Endothelial cell of umbilical vein (primary cell): ENCODE measurements around the gene RNF130. TPM values are rescaled to one million over a fixed set of nuclear protein-coding genes. Genes with fewer than 3 reads are reported as not detected.

Experiments
- BruUV-seq: library from RNA; stranded (reverse); fragments of 400-500 nt; replicated peaks from 2 replicates; lab custom pipeline; 2021; lab: Mats Ljungman, UMichigan
- CTCF ChIA-PET: fragments of 300-600, 350-600 bp; sonication (Branson Sonifier 250); formaldehyde crosslinking; loops from one replicate; lab custom pipeline; 2021; ENCODE audit warnings: antibody characterized with exemption, inconsistent platforms; lab: Charles Lee
- POLR2A ChIA-PET: fragments of 300-600, 350-600 bp; sonication (Branson Sonifier 250); formaldehyde crosslinking; loops from one replicate; lab custom pipeline; 2021; ENCODE audit warnings: antibody characterized with exemption, inconsistent platforms; lab: Charles Lee
- DNase-seq: peaks from one replicate; pipeline ENCODE4 v3.0.0-alpha.2; 2011; ENCODE audit warnings: low read depth, low spot score
- FAIRE-seq: peaks from 2 replicates; lab custom pipeline; 2011; peaks lifted over from hg19 to GRCh38; lab: Jason Lieb, UNC
- H2AFZ ChIP-seq: 2 replicates; pipeline ENCODE4 v1.6.0; 2012; ENCODE audit warnings: low read depth, low read length, control low read depth, inconsistent platforms
- H3K27ac ChIP-seq: 2 replicates; pipeline ENCODE4 v1.5.1; 2011; ENCODE audit warnings: low read depth, mild to moderate bottlenecking, control low read depth, low read length, moderate library complexity; ENCODE audit not compliant: insufficient read depth
- H3K27me3 ChIP-seq, 2 experiments: 2 replicates each; pipeline versions ENCODE4 v1.6.0 to v1.6.1; 2011; ENCODE audit warnings: low read length in 2 of 2, mixed read lengths in 1 of 2; ENCODE audit not compliant: control insufficient read depth in 2 of 2, insufficient read depth in 2 of 2
- H3K36me3 ChIP-seq, 2 experiments: 2 replicates in 1 of 2; 3 replicates in 1 of 2; pipeline ENCODE4 v1.5.1; 2011; ENCODE audit warnings: low read length in 2 of 2, mild to moderate bottlenecking in 1 of 2, moderate library complexity in 1 of 2; ENCODE audit not compliant: control insufficient read depth in 2 of 2, insufficient read depth in 2 of 2; ENCODE audit errors: extremely low read depth in 1 of 2
- H3K4me1 ChIP-seq: 3 replicates; pipeline ENCODE4 v1.5.1; 2011; ENCODE audit warnings: mild to moderate bottlenecking, low read length; ENCODE audit not compliant: control insufficient read depth, insufficient read depth; ENCODE audit errors: extremely low read depth
- H3K4me2 ChIP-seq: 2 replicates; pipeline ENCODE4 v1.6.1; 2011; ENCODE audit warnings: low read length, control low read depth, mixed read lengths; ENCODE audit not compliant: insufficient read depth
- H3K4me3 ChIP-seq, 3 experiments: fragments of 200-600 bp in 1 of 3; sonication (generic), shearing (Covaris generic) in 1 of 3; replicated peaks in 1 of 3; 2 replicates each; pipeline ENCODE4 v1.5.1; 2011 to 2016; ENCODE audit warnings: control low read depth in 3 of 3, low read length in 3 of 3, mild to moderate bottlenecking in 2 of 3, inconsistent platforms in 1 of 3, low read depth in 1 of 3, moderate library complexity in 1 of 3; ENCODE audit not compliant: insufficient read depth in 1 of 3
- H3K79me2 ChIP-seq: 2 replicates; pipeline ENCODE4 v1.6.0; 2012; ENCODE audit warnings: low read length, inconsistent platforms; ENCODE audit not compliant: control insufficient read depth, insufficient read depth
- H3K9ac ChIP-seq: replicated peaks from 2 replicates; pipeline ENCODE3; 2011; ENCODE audit warnings: low read length, control low read depth; ENCODE audit not compliant: insufficient read depth; ENCODE audit errors: extremely low read depth
- H3K9me1 ChIP-seq: replicated peaks from 3 replicates; pipeline ENCODE4 v1.6.0; 2011; ENCODE audit warnings: mild to moderate bottlenecking, low read length; ENCODE audit not compliant: control insufficient read depth, insufficient read depth; ENCODE audit errors: extremely low read depth
- H3K9me3 ChIP-seq: replicated peaks from 2 replicates; pipeline ENCODE4 v1.5.1; 2012; ENCODE audit warnings: low read length, inconsistent platforms; ENCODE audit not compliant: control insufficient read depth, insufficient read depth
- H4K20me1 ChIP-seq: replicated peaks from 2 replicates; pipeline ENCODE3; 2011; ENCODE audit warnings: mild to moderate bottlenecking, low read length; ENCODE audit not compliant: control insufficient read depth, insufficient read depth; ENCODE audit errors: extremely low read depth
- EZH2 ChIP-seq: IDR thresholded peaks from 2 replicates; pipeline ENCODE4 v1.6.1; 2012; ENCODE audit warnings: borderline replicate concordance, low read depth, mild to moderate bottlenecking, moderate library complexity, low read length, inconsistent platforms; ENCODE audit not compliant: severe bottlenecking
- FOS ChIP-seq: IDR thresholded peaks from 2 replicates; pipeline ENCODE4 v1.6.1; 2011; ENCODE audit warnings: mild to moderate bottlenecking, low read length, moderate library complexity, borderline replicate concordance; ENCODE audit not compliant: insufficient read depth
- GATA2 ChIP-seq: IDR thresholded peaks from 2 replicates; pipeline ENCODE4 v1.7.0; 2011; ENCODE audit warnings: low read depth, mild to moderate bottlenecking, moderate library complexity, mixed read lengths, low read length; ENCODE audit not compliant: insufficient read length, insufficient read depth
- JUN ChIP-seq: IDR thresholded peaks from 2 replicates; pipeline ENCODE4 v1.6.1; 2011; ENCODE audit warnings: borderline replicate concordance, low read depth; ENCODE audit not compliant: insufficient read length, insufficient read depth
- MYC ChIP-seq: IDR thresholded peaks from one replicate; pipeline ENCODE4 v1.6.1; 2011; ENCODE audit warnings: mild to moderate bottlenecking, low read depth, low read length
- POLR2A ChIP-seq: IDR thresholded peaks from 2 replicates; pipeline ENCODE4 v1.6.1; 2012; ENCODE audit warnings: low read depth, mild to moderate bottlenecking, control low read depth, low read length
- POLR2AphosphoS5 ChIP-seq: IDR thresholded peaks from 2 replicates; pipeline ENCODE4 v1.6.1; 2012; ENCODE audit warnings: low read depth, mild to moderate bottlenecking, control low read depth, low read length, moderate library complexity; ENCODE audit not compliant: insufficient read depth
- dilution Hi-C: fragments of 300-500 bp; cut with MboI; formaldehyde crosslinking; loops from one replicate; pipeline ENCODE4 v1.15.0; 2019; ENCODE audit warnings: low sequenced_read_pairs; ENCODE audit not compliant: extremely low pct_ligation_motif_present
- intact Hi-C: fragments of 100-400 bp; cut with micrococcal nuclease; formaldehyde crosslinking; loops from one replicate; pipeline ENCODE4 v1.10.0; 2022
- polyA plus RNA-seq, 4 experiments: library from polyadenylated mRNA; depleted of rRNA in 3 of 4; stranded (reverse) in 3 of 4; unstranded in 1 of 4; fragments of >200 nt; gene quantifications; 2 replicates each; pipeline versions ENCODE4 v1.2.1 to v1.2.3, GENCODE V29; 2011 to 2012; ENCODE audit warnings: missing spikeins in 1 of 4
- total RNA-seq: library from RNA; stranded (reverse); gene quantifications from 2 replicates; pipeline ENCODE4 v1.2.3, GENCODE V29; 2021
- TF ChIP-seq, protein P1 (sequence below), 2 donors: IDR thresholded peaks; 1 replicate in 1 of 2; 2 replicates in 1 of 2; pipeline ENCODE4 v1.5.1; 2011; ENCODE audit warnings: low read length in 2 of 2, mild to moderate bottlenecking in 2 of 2, moderate library complexity in 2 of 2, control low read depth in 1 of 2, inconsistent platforms in 1 of 2, low read depth in 1 of 2; ENCODE audit not compliant: insufficient read depth in 1 of 2; ENCODE audit errors: extremely low read depth in 1 of 2
- TF ChIP-seq, protein P2 (sequence below): IDR thresholded peaks from 2 replicates; pipeline ENCODE4 v1.6.1; 2011; ENCODE audit not compliant: insufficient read depth, insufficient read length

The RNF130 gene
- total and polyA plus RNA-seq, 2 donors (not counting 3 experiments of a cell fraction or from before 2014, with no cell fraction given), result 43.0 to 43.1 TPM

GRCh38 chr5:180114304-180115003 lies 42.9 kb upstream of the RNF130 start:
- BruUV-seq, result no TSS peak
- Histone ChIP-seq H3K27me3 (no peaks in the 10 kb centered on the region), H3K9me3 (no peaks in the 10 kb centered on the region), H3K4me2 (no peak overlapping the region), H3K36me3 (no peaks in the 10 kb centered on the region), H4K20me1 (no peaks in the 10 kb centered on the region), H3K9ac (no peak overlapping the region), H3K4me3 (no peak overlapping the region), H3K4me1 (no peaks in the 10 kb centered on the region), H3K79me2 (no peaks in the 10 kb centered on the region), H2AFZ (no peak overlapping the region), H3K9me1 (no peaks in the 10 kb centered on the region), H3K27ac (no peak overlapping the region)
- DNase-seq (no peak), FAIRE-seq (no peak)
- TF ChIP-seq, protein P1, sequence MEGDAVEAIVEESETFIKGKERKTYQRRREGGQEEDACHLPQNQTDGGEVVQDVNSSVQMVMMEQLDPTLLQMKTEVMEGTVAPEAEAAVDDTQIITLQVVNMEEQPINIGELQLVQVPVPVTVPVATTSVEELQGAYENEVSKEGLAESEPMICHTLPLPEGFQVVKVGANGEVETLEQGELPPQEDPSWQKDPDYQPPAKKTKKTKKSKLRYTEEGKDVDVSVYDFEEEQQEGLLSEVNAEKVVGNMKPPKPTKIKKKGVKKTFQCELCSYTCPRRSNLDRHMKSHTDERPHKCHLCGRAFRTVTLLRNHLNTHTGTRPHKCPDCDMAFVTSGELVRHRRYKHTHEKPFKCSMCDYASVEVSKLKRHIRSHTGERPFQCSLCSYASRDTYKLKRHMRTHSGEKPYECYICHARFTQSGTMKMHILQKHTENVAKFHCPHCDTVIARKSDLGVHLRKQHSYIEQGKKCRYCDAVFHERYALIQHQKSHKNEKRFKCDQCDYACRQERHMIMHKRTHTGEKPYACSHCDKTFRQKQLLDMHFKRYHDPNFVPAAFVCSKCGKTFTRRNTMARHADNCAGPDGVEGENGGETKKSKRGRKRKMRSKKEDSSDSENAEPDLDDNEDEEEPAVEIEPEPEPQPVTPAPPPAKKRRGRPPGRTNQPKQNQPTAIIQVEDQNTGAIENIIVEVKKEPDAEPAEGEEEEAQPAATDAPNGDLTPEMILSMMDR (IDR thresholded peaks at IDR 0.05; ENCODE audit: extremely low read depth in 1 of 2, insufficient read depth in 1 of 2, low read depth in 1 of 2, low read length in 2 of 2), result no peak
- TF ChIP-seq GATA2 (no peak), JUN (no peak), EZH2 (no peak), FOS (no peak), POLR2A (no peak), POLR2AphosphoS5 (no peak), MYC (no peak)
- TF ChIP-seq, protein P2, sequence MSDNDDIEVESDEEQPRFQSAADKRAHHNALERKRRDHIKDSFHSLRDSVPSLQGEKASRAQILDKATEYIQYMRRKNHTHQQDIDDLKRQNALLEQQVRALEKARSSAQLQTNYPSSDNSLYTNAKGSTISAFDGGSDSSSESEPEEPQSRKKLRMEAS, result no peak
- POLR2A ChIA-PET, result no interaction called here
- CTCF ChIA-PET, result no interaction called here
- intact Hi-C loops (no loop called here), dilution Hi-C loops (no loop called here)
